HG03460 (cell line): ENCODE data around the gene KIF2B.
"Not testable (repeated sequence)": the region's sequence is repeated elsewhere in the genome, so short reads cannot be mapped to it uniquely, and the experiment has no call there.

Experiments used
- ATAC-seq: cut with Tn5 transposase; IDR thresholded peaks from one replicate; pipeline ENCODE4 v1.9.1; 2021; ENCODE audit not compliant: unreplicated experiment

KIF2B gene, protein sequence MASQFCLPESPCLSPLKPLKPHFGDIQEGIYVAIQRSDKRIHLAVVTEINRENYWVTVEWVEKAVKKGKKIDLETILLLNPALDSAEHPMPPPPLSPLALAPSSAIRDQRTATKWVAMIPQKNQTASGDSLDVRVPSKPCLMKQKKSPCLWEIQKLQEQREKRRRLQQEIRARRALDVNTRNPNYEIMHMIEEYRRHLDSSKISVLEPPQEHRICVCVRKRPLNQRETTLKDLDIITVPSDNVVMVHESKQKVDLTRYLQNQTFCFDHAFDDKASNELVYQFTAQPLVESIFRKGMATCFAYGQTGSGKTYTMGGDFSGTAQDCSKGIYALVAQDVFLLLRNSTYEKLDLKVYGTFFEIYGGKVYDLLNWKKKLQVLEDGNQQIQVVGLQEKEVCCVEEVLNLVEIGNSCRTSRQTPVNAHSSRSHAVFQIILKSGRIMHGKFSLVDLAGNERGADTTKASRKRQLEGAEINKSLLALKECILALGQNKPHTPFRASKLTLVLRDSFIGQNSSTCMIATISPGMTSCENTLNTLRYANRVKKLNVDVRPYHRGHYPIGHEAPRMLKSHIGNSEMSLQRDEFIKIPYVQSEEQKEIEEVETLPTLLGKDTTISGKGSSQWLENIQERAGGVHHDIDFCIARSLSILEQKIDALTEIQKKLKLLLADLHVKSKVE

DNA sequence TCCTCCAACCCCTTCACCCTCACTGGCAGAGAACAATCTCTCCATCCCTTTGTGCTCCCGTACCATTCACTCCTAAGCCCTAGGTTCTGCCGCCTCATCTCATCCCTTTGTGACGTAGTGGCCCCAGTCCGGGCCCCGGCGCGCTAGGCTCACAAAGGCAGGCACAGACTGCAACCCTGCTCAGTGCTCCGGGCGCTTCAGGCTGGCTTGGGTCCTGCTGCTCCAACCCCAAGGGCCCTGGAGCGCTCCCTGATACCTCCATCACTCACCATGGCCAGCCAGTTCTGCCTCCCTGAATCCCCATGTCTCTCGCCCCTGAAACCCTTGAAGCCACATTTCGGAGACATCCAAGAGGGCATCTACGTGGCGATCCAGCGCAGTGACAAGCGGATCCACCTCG lies at the start of gene KIF2B:
TSS of gene KIF2B (plus strand) at position 164 of the 400 bp plus-strand sequence. CDS start at position 271, 107 bp downstream.
- ATAC-seq: no peak

DNA sequence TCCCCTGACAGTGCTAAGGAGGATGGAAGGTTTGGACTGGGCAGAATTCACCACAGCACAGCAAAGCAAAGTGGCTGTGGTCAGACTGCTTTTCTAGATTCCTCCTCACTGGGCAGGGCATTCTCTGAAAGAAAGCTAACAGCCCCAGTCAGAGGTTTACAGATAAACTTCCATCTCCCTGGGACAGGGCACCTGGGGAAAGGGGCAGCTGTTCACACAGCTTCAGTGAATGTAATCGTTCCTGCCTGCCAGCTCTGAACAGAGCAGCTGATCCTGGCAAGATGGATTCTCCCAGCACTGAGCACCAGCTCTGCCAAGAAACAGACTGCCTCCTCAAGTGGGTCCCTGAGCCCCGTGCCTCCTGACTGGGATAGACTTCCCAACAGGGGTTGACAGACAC lies 42.4 kb upstream of the KIF2B start:
- ATAC-seq: no peak

DNA sequence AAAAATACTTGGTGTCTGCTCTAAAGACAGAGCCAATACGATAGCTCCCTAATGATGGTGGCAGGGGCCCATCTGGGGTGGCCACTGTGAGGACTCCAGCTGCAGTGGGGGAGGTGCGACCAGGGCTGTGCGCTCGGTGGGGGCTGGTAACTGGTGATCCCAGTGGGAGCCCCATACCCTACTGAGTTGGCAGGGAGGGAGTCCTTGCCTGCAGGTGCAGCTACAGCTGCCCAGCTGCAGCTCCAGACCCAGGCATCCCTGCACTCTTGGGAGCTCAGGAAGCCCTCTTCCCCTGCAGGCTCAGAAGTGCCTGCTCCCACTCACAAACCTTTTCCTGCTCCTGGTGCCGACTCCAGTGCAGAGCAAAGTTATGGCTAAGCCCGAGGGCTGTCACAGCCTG lies 31.2 kb upstream of the KIF2B start:
- no peak for ATAC-seq

- ATAC-seq: no peak
These were observed 30.3 kb upstream of the KIF2B start for GRCh38 chr17:53792451-53792850.

GRCh38 chr17:53792997-53793396 lies 29.7 kb upstream of the KIF2B start:
- ATAC-seq: no peak

GRCh38 chr17:53794875-53795274 lies 27.9 kb upstream of the KIF2B start:
- no peak for ATAC-seq

GRCh38 chr17:53796642-53797041 lies 26.1 kb upstream of the KIF2B start:
- no peak for ATAC-seq

DNA sequence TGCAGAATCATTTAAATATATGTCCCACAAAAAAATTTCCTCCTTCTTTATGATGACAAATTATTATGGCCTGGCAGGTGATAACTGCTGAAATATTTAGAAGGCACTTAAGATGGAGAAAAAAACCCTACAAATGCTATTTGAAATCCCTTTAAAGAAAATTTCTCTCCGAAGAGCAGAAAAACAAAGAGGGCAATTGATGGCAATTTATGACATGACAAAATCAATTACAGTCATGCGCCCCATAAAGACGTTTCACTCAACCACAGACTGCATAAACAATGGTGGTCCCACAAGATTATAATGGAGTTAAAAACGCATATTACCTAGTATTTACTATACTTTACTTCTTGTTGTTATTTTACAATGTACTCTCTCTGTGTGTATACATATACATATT lies 25.2 kb upstream of the KIF2B start:
- ATAC-seq: no peak

DNA sequence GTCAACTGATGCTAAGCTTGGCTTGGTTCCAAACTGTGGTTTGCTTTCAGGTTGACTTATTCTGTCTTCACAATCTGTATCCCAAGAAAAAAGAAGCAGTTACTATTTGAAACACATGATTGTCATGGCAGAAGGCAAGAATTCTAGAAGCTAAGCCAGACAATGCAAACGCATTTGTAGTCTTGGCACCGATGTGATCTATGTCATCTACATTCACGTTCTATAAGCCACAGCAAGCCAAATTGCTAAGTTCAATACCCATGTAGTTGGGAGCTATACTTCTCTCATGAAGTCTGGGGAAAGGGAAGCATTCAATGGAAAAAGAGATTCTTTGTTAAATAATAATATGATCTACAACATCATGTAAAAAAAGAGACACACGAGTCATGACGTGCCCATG lies 18.3 kb upstream of the KIF2B start:
- no peak for ATAC-seq

DNA sequence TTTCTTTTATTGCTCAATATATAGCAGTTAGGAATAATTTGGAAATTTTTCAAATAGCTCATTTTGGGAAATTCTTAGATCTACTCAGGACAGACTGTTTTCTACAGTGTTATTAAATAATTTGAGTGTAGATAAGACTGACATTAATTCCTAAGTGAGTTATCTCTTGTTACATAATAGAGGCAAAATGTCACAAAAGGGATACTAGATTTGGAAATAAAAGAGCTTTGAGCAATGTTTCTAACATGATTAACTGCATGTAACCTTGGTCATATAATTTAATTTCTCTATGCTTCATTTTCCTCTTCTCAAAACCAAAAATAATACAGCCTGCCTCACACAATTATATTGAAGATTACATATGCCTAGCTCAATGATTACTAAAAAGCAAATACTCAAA lies 16.3 kb upstream of the KIF2B start:
- no peak for ATAC-seq

- no peak for ATAC-seq
These were observed 15.4 kb upstream of the KIF2B start for GRCh38 chr17:53807286-53807685.

- no peak for ATAC-seq
These were observed 4.5 kb upstream of the KIF2B start for GRCh38 chr17:53818271-53818670.

GRCh38 chr17:53818929-53819328 lies 3.8 kb upstream of the KIF2B start:
- no peak for ATAC-seq

- ATAC-seq: no peak
These were observed 2.8 kb upstream of the KIF2B start for GRCh38 chr17:53819956-53820355.

DNA sequence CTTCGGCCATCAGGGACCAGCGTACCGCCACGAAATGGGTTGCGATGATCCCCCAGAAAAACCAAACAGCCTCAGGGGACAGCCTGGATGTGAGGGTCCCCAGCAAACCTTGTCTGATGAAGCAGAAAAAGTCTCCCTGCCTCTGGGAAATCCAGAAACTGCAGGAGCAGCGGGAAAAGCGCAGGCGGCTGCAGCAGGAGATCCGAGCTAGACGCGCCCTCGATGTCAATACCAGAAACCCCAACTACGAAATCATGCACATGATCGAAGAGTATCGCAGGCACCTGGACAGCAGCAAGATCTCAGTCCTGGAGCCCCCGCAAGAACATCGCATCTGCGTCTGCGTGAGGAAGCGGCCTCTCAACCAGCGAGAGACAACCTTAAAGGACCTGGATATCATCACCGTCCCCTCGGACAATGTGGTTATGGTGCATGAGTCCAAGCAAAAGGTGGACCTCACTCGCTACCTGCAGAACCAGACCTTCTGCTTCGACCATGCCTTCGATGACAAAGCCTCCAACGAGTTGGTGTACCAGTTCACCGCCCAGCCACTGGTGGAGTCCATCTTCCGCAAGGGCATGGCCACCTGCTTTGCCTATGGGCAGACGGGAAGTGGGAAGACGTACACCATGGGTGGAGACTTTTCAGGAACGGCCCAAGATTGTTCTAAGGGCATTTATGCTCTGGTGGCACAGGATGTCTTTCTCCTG lies 769 bp downstream of the KIF2B start:
- ATAC-seq: no peak

GRCh38 chr17:53834771-53835170 lies 12.0 kb downstream of the KIF2B start:
- not testable (repeated sequence) for ATAC-seq

GRCh38 chr17:53837131-53837530 lies 14.4 kb downstream of the KIF2B start:
- no peak for ATAC-seq

GRCh38 chr17:53844491-53845107 lies 21.9 kb downstream of the KIF2B start:
- ATAC-seq: no peak

GRCh38 chr17:53871128-53871527 lies 48.4 kb downstream of the KIF2B start:
- ATAC-seq: not testable (repeated sequence)
